Activated CD4-positive, alpha-beta T cell treated with anti-CD3 and anti-CD28 coated beads for 4 hours (primary cell): Measurements from ENCODE around the gene GDPD2.
"Not testable (repeated sequence)": the region's sequence is repeated elsewhere in the genome, so short reads cannot be mapped to it uniquely, and the experiment has no call there.

Experiments
- DNase-seq, 2 donors: peaks; one replicate each; pipeline ENCODE4 v3.0.0-alpha.2; 2020

GDPD2 gene, protein sequence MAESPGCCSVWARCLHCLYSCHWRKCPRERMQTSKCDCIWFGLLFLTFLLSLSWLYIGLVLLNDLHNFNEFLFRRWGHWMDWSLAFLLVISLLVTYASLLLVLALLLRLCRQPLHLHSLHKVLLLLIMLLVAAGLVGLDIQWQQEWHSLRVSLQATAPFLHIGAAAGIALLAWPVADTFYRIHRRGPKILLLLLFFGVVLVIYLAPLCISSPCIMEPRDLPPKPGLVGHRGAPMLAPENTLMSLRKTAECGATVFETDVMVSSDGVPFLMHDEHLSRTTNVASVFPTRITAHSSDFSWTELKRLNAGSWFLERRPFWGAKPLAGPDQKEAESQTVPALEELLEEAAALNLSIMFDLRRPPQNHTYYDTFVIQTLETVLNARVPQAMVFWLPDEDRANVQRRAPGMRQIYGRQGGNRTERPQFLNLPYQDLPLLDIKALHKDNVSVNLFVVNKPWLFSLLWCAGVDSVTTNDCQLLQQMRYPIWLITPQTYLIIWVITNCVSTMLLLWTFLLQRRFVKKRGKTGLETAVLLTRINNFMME

DNA sequence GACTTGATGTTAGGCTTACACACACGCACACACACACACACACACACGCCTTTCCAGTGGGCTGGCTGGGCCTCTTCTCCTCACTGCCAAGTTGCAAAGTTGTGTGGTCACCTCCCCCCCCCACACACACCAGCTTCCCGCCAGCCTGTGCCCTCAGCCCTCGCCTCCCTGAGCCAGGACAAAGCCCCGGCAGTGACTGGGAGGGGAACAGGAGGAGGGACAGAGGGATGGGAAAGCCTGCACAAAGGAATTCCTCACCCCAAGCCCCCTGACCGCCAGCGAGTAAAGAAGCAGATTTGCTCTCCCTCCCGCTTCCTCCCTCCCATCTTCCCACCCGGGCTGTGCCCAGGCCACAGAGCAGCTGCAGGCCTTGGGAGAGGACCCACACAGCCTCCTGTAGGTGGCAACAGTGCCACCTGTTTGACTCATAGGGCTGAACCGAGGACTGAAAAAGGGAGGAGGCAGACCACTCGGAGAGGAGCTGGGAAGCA, at the start of gene GDPD2:
GDPD2 (plus strand) TSS at position 464 of the 491 bp plus-strand sequence. CDS start 1,671 bp downstream, outside the sequence.
- no peak for DNase-seq

DNA sequence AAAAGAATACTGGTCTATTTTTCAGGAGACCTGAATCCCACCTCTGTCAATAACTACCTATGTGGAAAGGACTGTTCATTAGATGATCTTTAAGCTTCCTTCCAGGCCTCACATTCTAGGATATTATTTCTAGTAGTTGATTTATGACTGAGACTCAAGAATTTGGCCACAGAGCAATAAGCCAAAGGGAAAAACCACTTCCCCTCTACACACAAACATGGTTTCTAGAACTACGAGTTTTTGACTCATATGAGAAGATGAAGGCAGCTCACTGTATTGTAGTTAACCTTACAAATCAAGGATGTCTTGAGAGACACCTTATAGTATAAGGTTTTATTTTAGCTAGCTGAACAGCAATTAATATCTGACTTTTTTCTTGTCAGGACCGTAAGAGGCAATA, 36.9 kb upstream of the GDPD2 start:
- DNase-seq: no peak

DNA sequence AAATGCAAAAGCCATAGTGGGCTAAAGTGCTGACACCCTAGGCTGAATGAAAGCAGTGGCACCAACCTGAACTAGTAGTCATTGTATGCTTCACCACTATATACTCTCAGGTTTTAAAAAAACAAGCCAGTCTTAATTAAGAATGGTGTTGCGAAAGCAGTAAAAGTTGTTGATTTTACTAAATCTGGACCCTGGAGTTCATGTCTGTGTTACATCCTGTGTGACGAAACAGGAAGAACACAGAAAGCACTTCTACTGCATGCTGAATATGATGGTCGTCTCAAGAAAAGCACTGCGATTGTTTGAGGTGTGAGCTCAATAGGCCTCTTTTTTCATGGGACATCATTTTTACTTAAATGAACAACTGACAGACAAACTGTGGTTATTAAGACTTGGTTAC, 24.2 kb upstream of the GDPD2 start:
- peak in 1 of 2 donors; percentile 7 for DNase-seq

DNA sequence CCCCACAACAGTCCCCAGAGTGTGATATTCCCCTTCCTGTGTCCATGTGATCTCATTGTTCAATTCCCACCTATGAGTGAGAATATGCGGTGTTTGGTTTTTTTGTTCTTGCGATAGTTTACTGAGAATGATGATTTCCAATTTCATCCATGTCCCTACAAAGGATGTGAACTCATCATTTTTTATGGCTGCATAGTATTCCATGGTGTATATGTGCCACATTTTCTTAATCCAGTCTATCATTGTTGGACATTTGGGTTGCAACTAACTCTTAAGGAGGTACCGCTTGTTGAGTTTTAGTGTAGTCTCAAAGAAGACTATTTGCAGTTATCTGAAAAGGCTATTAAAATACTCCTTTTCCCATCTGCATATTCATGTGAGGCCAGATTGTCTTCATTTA, 22.9 kb upstream of the GDPD2 start:
- DNase-seq: not testable (repeated sequence)

DNA sequence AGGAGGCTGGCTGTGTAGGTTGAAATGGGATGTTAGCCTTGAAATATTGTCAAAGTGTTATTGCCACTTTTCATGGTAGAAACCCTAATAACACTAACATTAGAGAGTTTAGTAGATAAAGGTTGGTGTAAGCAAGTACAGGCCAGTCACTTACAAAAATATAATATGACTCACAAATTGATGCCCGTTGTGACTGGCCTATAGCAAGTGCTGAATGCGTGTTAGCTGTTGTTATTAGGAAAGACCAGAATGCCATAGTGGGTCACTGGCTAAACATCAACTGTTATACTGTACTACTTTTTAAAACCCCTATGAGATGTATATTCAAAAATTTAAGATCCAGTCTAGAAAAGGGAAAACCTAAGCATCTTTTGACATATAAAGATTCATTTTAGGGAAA, 20.4 kb upstream of the GDPD2 start:
- DNase-seq: no peak

DNA sequence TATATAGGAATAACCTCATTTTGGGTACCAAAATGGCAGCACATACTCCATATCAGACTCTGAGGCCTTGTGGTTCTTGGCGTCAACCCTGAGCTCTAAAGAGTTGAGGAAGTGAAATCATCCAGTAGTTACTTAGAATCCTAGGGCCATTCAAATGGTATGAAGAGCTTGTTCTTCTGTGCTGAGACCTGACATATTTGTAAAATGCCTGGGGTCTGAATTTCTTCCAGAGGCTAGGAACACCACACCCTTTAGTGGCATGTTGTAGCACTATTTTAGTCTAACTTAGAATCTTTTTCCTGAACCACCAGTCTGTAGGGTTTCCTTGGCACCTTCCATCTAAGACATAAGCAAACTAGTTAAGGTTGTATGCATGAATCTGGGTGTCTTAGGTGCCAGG, 18.1 kb upstream of the GDPD2 start:
- no peak for DNase-seq

DNA sequence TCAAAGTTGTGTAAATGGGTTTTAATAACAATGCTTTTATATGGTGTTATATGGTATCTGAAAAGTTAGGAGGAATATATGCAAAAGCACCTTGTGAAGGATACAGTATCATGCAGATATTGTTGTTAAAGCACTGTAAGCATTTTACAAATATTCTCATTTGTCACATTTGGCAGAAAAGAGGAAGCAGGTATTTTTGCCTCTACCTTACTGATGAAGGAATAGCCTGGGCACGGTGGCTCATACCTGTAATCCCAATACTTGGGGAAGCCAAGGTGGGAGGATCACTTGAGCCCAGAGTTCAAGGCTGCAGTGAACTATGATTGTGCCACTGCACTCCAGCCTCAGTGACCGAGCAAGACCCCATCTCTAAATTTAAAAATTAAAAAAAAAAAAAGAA, 12.2 kb upstream of the GDPD2 start:
- no peak for DNase-seq

DNA sequence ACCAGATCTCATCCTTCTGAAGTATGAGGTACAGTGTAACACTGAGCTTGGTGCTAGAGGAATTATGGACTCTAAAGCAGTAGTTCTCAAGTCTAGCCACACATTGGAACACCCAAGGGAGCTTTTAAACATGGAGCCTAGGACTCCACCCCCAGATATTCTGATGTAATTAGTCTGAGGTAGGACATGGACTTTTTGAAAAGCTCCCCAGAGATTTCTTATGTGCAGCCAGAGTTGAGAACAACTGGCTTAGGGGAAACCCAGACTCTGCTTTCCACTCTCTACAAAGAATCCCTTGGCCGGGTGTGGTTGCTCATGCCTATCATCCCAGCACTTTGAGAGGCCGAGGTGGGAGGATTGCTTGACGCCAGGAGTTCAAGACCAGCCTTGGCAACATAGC, 11.6 kb upstream of the GDPD2 start:
- DNase-seq: no peak

DNA sequence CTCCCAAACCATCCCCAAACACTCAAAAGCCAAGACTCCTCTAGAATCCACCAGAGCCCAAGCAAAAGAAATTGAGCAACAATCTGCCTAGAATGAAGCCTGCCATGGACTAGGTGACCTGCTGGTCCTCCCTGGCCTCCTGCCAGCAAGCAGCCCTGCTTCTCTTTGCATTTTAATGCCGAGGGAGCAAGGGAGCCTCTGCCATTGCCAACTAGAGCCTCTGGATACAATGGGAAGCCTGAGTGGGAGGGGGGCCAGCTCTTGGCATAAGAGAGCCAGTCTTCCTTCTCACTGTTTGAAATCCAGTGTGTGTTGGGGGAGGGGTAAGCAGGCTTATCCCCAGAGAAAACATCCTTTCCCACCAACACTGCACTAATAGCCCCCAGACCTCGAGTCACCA, 1.5 kb upstream of the GDPD2 start:
- no peak for DNase-seq

DNA sequence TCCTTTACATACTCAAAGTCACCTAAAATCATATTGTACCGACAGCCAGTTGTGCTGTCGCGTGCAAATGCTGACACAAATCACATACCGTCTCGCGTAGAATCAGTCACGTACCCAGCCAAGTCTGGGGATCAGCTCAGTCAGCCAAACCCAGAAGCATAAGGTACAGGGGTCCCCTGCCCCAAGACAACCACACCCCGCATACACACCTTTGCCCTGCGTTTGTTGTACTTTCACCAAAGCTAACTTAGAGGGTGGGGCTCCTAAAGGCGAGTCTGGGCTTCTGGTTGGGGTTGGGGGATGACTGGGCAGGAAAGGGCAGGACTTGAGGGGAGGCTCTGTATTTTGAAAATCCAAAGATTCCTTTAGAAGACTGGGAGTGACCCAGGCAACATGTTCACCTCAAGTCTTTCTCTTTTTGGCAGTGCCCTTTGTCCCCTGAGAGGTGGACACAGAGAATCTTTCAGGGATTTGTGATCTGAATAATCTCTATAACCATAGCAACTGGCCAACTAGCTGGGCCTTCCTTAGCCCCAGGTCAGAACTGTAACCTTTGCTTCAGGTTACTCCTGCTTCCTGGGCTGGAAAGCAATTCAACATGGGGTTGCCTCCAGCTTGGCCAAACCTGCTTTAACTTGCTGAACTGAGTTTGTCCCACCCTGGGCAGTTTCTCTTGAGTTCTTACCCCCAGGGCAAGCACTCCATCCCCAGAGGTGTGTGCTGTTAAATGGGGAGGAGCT, 992 bp downstream of the GDPD2 start:
- DNase-seq: no peak

DNA sequence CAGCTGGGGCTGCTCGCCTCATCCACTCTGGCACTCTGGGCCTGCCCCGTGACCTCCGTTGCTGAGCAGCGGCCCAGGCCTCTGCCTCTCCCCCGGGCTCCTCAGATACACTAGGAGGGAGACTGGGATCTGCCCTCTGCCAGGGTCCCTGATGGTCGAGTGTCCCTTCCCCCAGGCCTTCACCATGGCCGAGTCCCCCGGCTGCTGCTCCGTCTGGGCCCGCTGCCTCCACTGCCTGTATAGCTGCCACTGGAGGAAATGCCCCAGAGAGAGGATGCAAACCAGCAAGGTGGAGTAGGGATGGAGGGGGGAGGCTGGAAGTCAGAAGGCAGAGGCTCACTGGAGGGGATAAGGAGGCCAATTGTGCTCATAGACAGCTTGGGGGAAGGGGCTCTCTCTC, 1.7 kb downstream of the GDPD2 start:
- no peak for DNase-seq

DNA sequence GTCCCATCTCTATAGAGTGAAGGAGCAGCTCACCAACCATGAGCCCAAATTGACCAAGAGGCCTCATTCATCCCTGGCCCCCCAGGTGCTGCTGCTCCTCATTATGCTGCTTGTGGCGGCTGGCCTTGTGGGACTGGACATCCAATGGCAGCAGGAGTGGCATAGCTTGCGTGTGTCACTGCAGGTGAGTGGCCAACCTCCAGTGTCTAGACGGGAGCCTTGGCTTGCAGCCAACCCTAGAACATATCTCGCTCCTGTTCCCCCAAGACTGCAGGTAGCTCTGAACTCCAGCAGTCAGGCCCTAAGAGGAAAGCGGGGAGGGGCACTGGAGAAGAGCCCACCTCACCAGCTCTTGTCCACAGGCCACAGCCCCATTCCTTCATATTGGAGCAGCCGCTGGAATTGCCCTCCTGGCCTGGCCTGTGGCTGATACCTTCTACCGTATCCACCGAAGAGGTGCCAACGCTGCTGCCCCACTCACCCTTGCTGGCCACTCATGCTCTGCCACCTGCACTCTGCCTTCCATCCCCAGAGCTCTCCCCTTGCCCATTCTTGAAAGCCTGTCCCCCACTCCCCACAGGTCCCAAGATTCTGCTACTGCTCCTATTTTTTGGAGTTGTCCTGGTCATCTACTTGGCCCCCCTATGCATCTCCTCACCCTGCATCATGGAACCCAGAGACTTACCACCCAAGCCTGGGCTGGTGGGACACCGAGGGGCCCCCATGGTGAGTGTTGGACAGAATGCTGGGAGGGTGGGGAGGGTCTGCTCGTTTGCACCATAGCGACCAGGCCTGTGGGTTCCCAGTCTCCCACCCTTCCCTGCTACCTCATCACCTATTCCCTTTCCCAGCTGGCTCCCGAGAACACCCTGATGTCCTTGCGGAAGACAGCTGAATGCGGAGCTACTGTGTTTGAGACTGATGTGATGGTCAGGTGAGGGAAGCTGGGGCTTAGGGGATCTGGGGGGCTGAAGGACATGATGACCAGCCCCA, 3.5 kb downstream of the GDPD2 start:
- no peak for DNase-seq

DNA sequence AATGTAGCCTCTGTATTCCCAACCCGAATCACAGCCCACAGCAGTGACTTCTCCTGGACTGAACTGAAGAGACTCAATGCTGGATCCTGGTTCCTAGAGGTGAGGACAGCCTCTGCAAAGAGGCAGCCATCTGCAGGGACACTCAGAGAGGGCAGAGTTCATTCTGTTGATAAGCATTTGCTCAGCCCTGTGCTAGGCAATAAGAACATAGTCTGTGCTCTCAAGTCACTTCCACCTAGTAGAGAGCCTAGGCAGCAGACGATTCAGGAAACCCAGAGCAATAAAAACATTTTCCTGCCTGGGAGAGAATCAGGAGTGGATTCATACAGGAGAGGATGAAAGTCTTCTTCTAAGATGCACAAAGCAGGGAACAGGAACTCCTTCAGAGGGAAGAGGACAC, 4.3 kb downstream of the GDPD2 start:
- DNase-seq: no peak

DNA sequence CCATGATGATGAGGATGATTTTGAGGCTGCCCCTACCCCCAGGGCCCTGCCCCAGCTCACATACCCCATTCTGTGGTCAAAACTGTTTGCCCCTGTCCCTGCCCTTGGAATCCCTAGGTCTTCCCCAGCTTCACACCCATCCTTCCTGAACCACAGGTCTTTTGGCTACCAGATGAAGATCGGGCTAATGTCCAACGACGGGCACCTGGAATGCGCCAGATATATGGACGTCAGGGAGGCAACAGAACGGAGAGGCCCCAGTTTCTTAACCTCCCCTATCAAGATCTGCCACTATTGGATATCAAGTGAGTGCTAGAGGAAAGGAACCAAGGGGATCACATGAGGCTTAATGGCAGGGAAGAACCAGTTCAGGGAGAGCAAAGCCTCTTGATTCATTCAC, 6.6 kb downstream of the GDPD2 start:
- DNase-seq: no peak

DNA sequence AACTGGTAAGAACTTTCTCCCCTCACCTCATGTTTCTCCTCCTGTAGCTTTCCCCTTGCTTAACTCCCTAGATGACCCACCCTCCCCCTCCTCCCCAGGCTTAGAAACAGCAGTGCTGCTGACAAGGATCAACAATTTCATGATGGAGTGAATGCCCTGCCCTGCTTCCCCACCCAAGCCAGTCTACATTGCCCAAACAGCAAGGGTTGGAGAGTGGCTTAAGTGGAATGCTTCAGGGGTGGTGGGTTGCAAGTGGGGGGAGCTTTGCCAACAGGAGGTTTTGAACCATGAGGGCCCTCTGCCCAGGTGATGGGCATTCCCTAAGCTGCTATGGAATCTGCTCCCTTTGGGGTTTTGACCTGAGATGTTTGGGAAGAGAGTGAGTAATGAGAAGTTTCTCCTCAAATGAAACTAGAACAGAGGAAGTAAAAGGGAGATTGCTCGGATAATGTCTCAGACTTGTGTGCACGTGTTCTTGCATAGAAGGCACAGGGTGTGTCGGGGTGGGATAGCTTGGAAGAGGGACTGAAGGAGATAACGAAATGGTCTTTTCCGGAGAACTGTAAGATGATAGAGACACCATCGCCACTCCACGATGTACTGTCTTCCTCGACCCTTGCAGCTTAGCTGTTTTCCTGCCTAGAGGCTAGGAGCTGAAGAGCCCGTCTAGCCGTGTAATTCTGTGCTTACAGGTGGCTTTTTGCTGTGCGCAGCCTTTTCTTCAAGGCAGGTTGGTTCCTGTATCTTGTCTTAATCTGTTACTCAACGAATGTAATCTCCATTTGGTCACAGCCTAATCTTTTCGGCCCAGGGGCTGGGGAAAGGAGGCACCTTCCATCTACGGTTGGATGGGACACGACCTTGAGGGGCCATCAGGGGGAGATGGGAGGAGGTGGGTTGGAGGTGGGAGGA, 10.1 kb downstream of the GDPD2 start:
- no peak for DNase-seq

DNA sequence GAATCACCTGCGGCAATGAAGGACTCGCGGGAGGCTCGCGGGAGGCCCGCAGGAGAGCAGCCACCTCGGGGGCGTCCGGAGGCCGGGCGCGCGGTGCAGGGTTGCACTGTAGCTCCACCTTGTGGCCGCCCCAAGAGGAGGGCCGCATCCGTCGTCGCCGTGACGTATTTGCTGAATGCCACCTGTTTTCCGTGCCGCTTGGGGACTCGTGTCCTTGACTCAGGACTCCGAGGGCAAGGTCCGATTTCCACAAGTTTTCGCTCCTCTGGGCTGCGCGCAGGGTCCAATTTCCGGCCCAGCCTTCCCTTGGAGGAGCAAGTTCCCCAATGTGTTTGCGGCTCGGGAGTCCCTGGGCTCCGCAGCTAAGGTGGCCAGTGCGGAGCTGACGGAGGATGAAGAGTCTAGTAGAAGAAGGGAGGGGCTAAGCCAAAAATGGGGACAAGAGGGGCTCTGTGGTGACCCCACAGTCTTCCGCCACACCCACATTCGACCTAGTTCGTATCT, 10.8 kb downstream of the GDPD2 start:
- peak; percentile 70 to 75 for DNase-seq

DNA sequence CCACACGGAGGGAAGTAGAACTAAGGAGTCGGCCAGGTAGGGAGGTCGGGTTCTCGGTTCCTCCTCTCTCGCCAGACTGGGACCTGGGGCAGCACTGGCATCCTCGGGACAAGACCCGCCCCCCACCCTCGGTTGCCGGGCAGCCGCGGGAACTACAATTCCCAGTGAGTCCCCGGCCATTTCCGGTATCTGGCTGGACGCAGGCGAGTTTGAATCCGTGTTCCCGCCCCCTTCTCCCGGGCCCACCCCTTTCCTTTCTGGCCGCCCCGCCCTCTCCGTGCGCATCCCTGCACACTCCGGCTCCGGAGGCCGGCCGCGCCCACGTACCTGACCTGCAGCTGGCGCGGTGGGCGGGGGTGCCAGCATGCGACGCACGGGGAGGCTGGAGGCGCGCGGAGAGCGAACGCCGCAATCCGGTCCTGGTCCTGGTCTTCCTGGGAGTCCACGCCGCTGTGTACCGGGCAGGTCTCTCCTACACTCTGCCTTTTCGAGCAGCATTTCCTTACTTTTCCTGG, 11.3 kb downstream of the GDPD2 start:
- DNase-seq: peak; percentile 52 to 56

DNA sequence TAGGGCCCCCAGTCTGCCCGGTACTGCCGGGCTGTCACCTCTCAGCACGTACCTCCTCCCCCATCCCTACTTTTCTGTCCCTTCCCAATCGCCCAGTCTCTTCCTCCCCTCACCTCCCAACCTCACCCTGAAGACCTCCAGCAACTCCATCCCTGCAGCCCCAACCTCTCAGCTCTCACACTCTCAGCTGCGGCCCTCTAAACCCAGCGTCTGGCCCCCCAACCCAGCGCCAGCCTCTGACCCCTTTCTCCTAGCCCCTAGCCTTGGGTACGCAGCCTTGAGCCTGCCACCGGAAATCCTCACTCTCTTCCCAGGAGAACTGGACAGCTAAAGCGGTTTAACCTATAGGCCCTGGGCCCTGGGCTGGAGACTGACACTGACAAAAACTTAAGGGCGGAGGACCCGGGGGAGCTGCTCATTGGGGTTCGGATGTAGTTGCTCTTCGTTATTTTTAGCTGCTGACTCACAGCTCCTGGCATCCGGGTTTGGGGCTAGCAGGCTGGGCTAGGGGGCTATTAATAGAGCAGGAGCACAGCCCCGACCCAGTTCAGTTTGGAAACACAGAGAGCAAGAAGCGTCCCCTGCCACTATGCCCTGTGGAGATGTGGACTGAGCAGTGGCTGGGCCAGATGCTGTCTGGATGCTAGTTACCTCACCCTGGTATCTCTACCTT, 11.9 kb downstream of the GDPD2 start:
- DNase-seq: no peak

DNA sequence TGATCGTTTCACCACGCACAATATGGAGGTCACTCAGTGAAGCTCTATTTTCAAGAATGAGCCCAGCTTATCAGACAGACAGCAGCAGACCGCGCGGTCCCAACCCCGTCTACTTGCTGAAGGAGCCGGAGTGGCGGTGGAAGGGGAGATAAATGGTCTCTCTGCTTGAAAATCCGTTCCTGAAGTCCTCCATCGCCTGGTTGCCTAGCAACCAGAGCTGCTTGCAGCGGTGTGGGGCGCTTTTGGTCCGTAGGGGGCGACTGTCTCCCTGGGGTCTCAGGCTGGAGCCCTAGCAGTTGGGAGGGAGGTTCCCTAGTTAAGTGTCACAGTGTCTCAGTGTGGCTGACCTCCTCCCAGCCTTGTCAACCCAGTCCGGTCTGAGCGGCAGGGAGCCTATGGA, 13.2 kb downstream of the GDPD2 start:
- DNase-seq: no peak

DNA sequence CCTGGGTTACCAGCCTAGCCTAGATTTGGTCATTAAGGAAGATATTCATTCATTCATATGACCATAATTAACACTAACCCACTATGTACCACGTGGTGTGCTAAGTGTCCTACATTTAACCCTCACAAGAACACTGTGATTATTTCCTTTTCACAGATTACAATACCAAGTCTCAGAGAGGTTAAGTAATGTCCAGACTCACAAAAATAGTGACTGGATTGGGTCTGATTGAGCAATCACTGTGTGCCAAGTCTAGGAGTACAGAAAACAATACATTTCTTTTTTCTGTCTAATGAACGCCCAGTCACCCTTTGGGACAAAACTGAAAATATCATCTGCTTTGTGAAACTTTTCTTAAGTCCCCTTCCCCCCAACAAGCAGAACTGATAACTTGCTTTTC, 13.9 kb downstream of the GDPD2 start:
- no peak for DNase-seq
